ENCODE results near the gene SPCS1. TPM values are rescaled to one million over a fixed set of nuclear protein-coding genes. Genes with fewer than 3 reads are reported as not detected.
"Not testable (repeated sequence)": the region's sequence is repeated elsewhere in the genome, so short reads cannot be mapped to it uniquely, and the experiment has no call there.

SPCS1 gene
- total and polyA plus RNA-seq, 2 donors (not counting 1 experiment from before 2014, with no cell fraction given), result 49.0 to 151 TPM

DNA sequence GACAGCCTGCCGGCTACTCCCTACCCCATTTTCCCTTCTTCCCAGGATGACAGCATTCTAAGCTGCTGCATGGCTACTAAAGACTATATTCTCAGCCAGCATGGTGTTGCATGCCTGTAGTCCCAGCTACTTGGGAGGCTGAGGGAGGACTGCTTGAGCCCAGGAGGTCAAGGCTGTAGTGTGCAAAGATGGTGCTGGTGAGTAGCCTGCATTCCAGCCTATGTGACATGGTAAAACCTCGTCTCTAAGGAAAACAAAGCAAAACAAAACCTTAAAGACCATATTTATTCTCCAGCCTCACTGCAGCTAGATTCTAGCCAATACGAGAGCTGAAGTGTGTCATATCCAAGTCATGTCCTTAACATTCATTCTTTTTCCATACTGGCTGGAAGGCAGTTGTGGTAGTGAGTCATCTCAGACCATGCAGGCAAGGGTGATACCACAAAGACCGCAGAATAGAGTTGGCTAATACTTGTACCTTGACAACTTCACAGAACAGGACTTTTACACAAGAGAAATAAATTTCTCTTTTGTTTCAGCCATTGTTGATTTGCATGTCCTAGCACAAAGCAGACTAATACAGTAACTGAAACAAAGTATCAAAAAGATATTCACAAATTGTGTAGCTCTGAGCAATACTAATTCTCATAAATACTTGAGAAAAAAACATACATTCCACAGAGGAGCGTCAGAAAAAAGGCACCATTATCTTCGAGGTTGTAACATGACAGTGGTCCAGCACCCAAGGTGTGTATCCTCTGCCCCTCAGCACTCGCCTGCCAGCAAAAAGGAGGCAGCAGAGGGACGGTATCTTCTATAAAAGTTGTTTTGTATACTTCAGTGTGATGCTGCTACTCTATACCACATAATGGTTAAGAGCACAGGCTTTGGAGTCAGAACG lies 35.0 kb upstream of the SPCS1 start:
- Histone ChIP-seq H3K36me3 (ENCODE audit: control insufficient read depth, insufficient read depth, low read length) (peaks cover 2% of the 10 kb centered on the region), H3K4me2 (ENCODE audit: extremely low read depth, insufficient read depth, low read length) (peak overlapping the region; percentile 70), H3K4me1 (ENCODE audit: control insufficient read depth, extremely low read depth, insufficient read depth, low read length) (peaks cover 17% of the 10 kb centered on the region), H3K4me3 (replicated peaks in 1 of 4; ENCODE audit: control extremely low read depth in 1 of 4, insufficient read depth in 1 of 4, low read depth in 3 of 4, low read length in 4 of 4) (peak overlapping the region in 1 of 4 experiments; percentile 36), H2AFZ (ENCODE audit: low read length) (no peak overlapping the region), H3K79me2 (ENCODE audit: control insufficient read depth, insufficient read depth, low read length) (peaks cover 13% of the 10 kb centered on the region), H3K27me3 (ENCODE audit: control insufficient read depth, insufficient read depth, low read length) (no peaks in the 10 kb centered on the region), H3K9ac (ENCODE audit: insufficient read depth, low read length) (peak overlapping the region; percentile 34), H3K27ac (ENCODE audit: insufficient read depth, low read length) (peak overlapping the region; percentile 88), H4K20me1 (ENCODE audit: control insufficient read depth, extremely low read depth, insufficient read depth, low read length) (no peaks in the 10 kb centered on the region), H3K9me3 (ENCODE audit: control insufficient read depth, insufficient read depth, low read depth, low read length) (no peaks in the 10 kb centered on the region)
- TF ChIP-seq, protein P1, sequence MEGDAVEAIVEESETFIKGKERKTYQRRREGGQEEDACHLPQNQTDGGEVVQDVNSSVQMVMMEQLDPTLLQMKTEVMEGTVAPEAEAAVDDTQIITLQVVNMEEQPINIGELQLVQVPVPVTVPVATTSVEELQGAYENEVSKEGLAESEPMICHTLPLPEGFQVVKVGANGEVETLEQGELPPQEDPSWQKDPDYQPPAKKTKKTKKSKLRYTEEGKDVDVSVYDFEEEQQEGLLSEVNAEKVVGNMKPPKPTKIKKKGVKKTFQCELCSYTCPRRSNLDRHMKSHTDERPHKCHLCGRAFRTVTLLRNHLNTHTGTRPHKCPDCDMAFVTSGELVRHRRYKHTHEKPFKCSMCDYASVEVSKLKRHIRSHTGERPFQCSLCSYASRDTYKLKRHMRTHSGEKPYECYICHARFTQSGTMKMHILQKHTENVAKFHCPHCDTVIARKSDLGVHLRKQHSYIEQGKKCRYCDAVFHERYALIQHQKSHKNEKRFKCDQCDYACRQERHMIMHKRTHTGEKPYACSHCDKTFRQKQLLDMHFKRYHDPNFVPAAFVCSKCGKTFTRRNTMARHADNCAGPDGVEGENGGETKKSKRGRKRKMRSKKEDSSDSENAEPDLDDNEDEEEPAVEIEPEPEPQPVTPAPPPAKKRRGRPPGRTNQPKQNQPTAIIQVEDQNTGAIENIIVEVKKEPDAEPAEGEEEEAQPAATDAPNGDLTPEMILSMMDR (conservative IDR thresholded peaks at IDR 0.05 in 1 of 2, IDR thresholded peaks at IDR 0.05 in 1 of 2; ENCODE audit: low read depth in 1 of 2, low read length in 2 of 2), result no peak
- no peak for TF ChIP-seq EZH2 (IDR thresholded peaks at IDR 0.05; ENCODE audit: low read length, missing control alignments)
- peak; percentile 100 for DNase-seq (ENCODE audit: low read depth in 2 of 2)

DNA sequence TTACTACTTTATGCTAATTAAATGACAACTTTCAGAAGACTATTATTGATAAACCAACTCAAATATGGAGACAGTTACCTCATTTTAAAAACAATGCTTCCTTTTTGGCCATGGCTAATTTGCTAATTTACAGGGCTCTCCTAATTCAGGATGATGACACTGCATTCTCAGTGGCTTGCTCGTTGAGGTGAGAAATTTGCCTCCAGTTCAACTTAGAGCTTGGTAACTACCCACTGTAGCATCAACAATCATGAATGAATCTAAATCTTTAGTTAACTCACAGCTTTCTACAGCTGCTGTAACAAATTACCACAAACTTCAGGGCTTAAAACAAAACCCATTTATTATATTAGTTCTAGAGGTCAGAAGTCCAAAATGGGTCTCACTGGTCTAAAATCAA lies 34.2 kb upstream of the SPCS1 start:
- DNase-seq (ENCODE audit: low read depth in 2 of 2), result peak in 1 of 2 donors; percentile 20
- H3K4me2 ChIP-seq (ENCODE audit: extremely low read depth, insufficient read depth, low read length), result peak overlapping the region; percentile 13
- H3K27me3 ChIP-seq (ENCODE audit: control insufficient read depth, insufficient read depth, low read length), result no peaks in the 10 kb centered on the region
- H3K79me2 ChIP-seq (ENCODE audit: control insufficient read depth, insufficient read depth, low read length), result peaks cover 13% of the 10 kb centered on the region
- no peaks in the 10 kb centered on the region for H4K20me1 ChIP-seq (ENCODE audit: control insufficient read depth, extremely low read depth, insufficient read depth, low read length)
- peaks cover 17% of the 10 kb centered on the region for H3K4me1 ChIP-seq (ENCODE audit: control insufficient read depth, extremely low read depth, insufficient read depth, low read length)
- TF ChIP-seq, protein P1 (conservative IDR thresholded peaks at IDR 0.05 in 1 of 2, IDR thresholded peaks at IDR 0.05 in 1 of 2; ENCODE audit: low read depth in 1 of 2, low read length in 2 of 2), result no peak
- TF ChIP-seq EZH2 (IDR thresholded peaks at IDR 0.05; ENCODE audit: low read length, missing control alignments), result no peak
- H3K27ac ChIP-seq (ENCODE audit: insufficient read depth, low read length), result peak overlapping the region; percentile 88
- peaks cover 2% of the 10 kb centered on the region for H3K36me3 ChIP-seq (ENCODE audit: control insufficient read depth, insufficient read depth, low read length)
- H3K9me3 ChIP-seq (ENCODE audit: control insufficient read depth, insufficient read depth, low read depth, low read length), result no peaks in the 10 kb centered on the region
- no peak overlapping the region for H3K9ac ChIP-seq (ENCODE audit: insufficient read depth, low read length)
- H3K4me3 ChIP-seq (replicated peaks in 1 of 4; ENCODE audit: control extremely low read depth in 1 of 4, insufficient read depth in 1 of 4, low read depth in 3 of 4, low read length in 4 of 4), result no peak overlapping the region
- no peak overlapping the region for H2AFZ ChIP-seq (ENCODE audit: low read length)

DNA sequence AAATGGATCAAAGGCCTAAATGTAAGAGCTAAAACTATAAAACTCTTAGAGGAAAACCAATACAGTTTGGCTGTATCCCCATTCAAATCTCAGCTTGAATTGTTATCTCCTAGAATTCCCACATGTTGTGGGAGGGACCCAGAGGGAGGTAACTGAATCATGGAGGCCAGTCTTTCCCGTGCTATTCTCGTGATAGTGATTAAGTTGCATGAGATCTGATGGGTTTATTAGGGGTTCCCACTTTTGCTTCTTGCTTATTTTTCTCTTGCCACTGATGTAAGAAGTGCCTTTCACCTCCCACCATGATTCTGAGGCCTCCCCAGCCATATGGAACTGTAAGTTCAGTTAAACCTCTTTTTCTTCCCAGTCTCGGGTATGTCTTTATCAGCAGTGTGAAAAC lies 29.7 kb upstream of the SPCS1 start:
- not testable (repeated sequence) for H3K27me3 ChIP-seq (ENCODE audit: control insufficient read depth, insufficient read depth, low read length); H2AFZ ChIP-seq (ENCODE audit: low read length); H3K9ac ChIP-seq (ENCODE audit: insufficient read depth, low read length); H3K4me1 ChIP-seq (ENCODE audit: control insufficient read depth, extremely low read depth, insufficient read depth, low read length); H3K36me3 ChIP-seq (ENCODE audit: control insufficient read depth, insufficient read depth, low read length); H3K9me3 ChIP-seq (ENCODE audit: control insufficient read depth, insufficient read depth, low read depth, low read length); H3K4me2 ChIP-seq (ENCODE audit: extremely low read depth, insufficient read depth, low read length); H3K4me3 ChIP-seq (replicated peaks in 1 of 4; ENCODE audit: control extremely low read depth in 1 of 4, insufficient read depth in 1 of 4, low read depth in 3 of 4, low read length in 4 of 4); H3K27ac ChIP-seq (ENCODE audit: insufficient read depth, low read length); DNase-seq (ENCODE audit: low read depth in 2 of 2); H4K20me1 ChIP-seq (ENCODE audit: control insufficient read depth, extremely low read depth, insufficient read depth, low read length)
- peaks cover 21% of the 10 kb centered on the region for H3K79me2 ChIP-seq (ENCODE audit: control insufficient read depth, insufficient read depth, low read length)
